Endothelial cell of umbilical vein (primary cell): ENCODE results near the gene GRM4.

Experiments used
- CTCF ChIP-seq, 2 donors: IDR thresholded peaks; 1 replicate in 1 of 2; 2 replicates in 1 of 2; pipeline ENCODE4 v1.5.1; 2011; ENCODE audit warnings: low read length in 2 of 2, mild to moderate bottlenecking in 2 of 2, moderate library complexity in 2 of 2, control low read depth in 1 of 2, inconsistent platforms in 1 of 2, low read depth in 1 of 2; ENCODE audit not compliant: insufficient read depth in 1 of 2; ENCODE audit errors: extremely low read depth in 1 of 2
- EZH2 ChIP-seq: IDR thresholded peaks from 2 replicates; pipeline ENCODE4 v1.6.1; 2012; ENCODE audit warnings: borderline replicate concordance, low read depth, mild to moderate bottlenecking, moderate library complexity, low read length, inconsistent platforms; ENCODE audit not compliant: severe bottlenecking
- MAX ChIP-seq: IDR thresholded peaks from 2 replicates; pipeline ENCODE4 v1.6.1; 2011; ENCODE audit not compliant: insufficient read depth, insufficient read length
- POLR2A ChIP-seq: IDR thresholded peaks from 2 replicates; pipeline ENCODE4 v1.6.1; 2012; ENCODE audit warnings: low read depth, mild to moderate bottlenecking, control low read depth, low read length
- POLR2AphosphoS5 ChIP-seq: IDR thresholded peaks from 2 replicates; pipeline ENCODE4 v1.6.1; 2012; ENCODE audit warnings: low read depth, mild to moderate bottlenecking, control low read depth, low read length, moderate library complexity; ENCODE audit not compliant: insufficient read depth

- no peak for TF ChIP-seq CTCF (IDR thresholded peaks at IDR 0.05; ENCODE audit: extremely low read depth in 1 of 2, insufficient read depth in 1 of 2, low read depth in 1 of 2, low read length in 2 of 2)
- TF ChIP-seq EZH2, result no peak
- TF ChIP-seq POLR2A, result no peak
- no peak for TF ChIP-seq MAX
- TF ChIP-seq POLR2AphosphoS5, result no peak
Observed at GRCh38 chr6:34046617-34047016, 99.3 kb downstream of the GRM4 start.
